Hematopoietic multipotent progenitor cell treated with erythropoietin and hydrocortisone succinate and interleukin-3 and kit ligand, for 15 days (in vitro differentiated cells): Measurements from ENCODE around the gene TMEM178A.
"Not testable (repeated sequence)": the region's sequence is repeated elsewhere in the genome, so short reads cannot be mapped to it uniquely, and the experiment has no call there.

ENCODE experiments used
- DNase-seq: peaks from one replicate; pipeline ENCODE4 v3.0.0-alpha.2; 2015; ENCODE audit warnings: low spot score

The TMEM178A gene

DNA sequence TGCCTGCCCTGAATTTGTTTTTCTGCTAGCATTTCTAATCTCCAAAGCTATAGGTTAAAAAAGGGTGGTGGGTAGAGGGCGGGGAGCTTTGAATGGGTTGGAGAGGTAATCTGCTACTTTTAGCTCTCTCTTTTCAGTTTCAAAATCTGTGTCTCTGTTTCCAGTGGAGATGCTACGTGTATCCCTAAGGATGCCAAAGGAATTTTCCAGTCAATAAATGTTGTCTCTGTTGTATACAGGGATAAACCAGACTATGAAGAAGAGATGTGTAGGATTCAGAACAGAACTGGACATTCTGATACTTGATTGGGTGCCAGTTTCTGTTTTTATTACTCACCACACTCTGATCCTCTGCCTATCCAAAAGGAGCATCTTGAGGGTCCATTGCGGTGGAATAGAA, 50.1 kb downstream of the TMEM178A start:
- DNase-seq, result no peak

DNA sequence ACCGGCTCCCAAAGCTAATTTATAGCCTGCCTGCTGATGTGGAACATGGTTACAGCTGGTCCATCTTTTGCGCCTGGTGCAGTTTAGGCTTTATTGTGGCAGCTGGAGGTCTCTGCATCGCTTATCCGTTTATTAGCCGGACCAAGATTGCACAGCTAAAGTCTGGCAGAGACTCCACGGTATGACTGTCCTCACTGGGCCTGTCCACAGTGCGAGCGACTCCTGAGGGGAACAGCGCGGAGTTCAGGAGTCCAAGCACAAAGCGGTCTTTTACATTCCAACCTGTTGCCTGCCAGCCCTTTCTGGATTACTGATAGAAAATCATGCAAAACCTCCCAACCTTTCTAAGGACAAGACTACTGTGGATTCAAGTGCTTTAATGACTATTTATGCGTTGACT, 51.4 kb downstream of the TMEM178A start:
- no peak for DNase-seq

DNA sequence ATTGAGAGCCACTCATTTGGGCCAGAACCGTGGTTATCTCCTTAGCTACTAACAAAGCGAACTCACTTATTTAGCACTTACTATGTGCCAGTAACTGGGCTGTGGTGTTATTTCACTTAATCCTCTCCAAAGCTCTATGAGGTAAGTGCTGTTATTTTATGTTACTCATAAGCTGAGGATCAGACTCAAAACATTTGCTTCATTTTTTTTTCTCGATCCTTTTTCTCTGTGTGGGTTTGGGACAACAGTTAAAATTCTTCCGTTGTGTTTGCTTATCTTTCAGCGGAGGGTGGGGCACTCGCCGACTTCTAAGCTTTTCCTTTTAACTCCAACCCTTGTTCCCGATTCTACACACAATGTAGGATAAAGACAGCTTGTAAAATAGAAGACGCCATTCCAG, 52.8 kb downstream of the TMEM178A start:
- DNase-seq, result no peak

DNA sequence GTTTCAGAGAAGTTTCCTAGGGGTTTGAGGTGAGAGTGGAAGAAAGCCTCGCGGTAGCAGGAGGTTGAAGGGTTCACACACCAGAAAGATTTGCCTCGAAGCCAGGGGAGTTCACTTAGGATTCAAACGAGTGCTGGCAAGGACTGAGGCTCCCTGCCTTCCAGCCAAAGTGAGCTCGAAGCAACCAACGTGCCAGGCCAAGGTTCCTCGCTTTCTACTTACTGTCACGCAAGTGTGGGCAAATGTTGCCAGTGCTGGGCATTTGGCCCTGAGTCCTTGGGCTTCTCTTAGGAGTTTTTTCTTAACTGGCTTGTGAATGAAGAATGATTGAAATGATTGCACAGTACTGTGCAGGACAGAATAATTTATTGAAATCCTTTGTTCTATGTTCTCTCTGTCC, 53.6 kb downstream of the TMEM178A start:
- no peak for DNase-seq

DNA sequence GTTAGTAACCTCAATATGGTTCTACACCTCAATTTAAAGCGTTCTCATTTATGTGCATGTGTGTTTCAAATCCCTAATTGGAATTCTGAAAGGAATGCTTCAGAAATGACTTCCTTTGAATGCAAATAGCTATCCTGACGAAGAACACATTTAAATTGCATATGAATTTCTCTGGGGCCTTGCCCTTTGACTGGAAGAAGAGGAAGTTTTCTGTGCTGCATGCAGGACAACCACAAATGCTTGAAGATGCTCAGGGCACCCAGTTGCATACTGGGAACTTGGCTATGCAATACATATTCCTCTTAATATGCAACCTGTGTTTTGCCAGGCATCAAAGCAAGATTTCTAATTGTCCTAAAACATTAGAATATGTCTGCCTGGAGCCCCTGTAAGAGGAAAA, 55.3 kb downstream of the TMEM178A start:
- DNase-seq, result no peak

DNA sequence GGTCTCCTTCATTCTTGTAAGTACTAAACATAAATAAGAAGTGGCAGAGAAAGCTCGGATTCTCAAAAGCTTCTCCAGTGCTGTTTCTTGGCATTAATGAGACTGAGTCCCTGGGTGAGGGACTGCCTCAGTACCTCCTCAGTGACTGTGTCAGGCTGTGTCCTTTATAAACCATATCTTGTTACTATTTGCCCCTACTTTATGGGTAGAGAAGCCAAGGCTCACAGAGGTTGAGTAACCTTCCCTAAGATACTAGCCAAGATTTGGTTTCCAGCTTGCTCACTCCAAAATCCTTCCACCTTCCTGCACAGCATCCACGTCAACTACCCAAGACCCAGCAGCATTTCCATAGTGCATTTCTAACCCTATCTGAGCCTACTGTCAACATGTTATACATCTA, 57.8 kb downstream of the TMEM178A start:
- no peak for DNase-seq

DNA sequence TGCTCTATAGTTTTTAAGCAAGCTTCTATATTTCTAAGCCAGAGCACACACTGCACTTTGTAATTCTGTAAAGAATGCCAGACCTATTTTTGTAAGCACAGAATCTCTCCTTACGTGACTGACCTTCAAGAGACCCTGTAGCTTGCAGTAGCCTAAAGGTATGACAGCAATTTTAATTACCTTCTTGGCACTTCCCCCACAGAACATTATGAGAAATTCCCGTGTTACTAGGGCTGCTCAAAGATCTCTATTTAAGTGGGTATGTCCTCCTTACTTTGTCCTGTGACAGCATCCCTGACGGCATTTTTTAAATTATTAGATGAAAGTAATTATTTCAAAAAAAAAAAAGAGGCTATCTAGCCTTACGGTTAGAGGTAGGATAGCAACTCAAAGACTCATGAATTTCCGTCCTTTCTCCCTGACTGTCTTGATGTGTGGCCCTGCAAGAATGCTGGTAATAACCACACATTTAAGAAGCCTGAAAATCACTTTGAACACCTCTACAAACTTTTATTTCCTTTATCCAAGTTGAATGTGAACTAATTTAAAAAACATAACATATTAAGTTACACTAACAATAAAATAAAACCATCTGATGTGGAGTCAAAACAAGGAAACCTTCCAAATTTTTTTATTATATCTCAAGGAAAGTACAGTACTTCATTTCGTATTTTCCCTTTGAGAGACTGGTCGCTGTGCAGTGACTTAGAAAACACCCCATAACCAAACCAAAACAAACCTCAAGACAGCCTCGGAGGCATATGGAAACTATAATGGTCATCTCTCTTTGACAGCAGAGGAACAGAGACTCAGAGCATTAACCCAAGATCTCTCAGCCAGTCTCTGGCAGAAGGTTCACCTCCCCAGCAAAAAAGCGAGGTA, 58.5 kb downstream of the TMEM178A start:
- DNase-seq, result no peak

DNA sequence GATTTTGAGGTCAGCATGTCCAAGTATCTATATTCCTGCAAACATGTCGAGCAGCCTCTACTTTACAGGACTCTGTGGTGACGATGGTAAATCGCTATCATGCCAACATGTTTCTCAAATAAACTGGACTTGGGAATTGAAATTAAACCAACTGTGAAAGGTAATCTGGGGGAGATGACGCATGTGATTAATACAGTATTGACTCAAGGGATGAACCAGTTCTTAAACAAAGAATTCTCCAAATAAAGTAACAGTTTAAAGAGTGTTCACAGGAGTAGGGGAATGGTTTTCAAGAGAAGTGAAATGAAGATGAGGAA, 59.1 kb downstream of the TMEM178A start:
- DNase-seq, result no peak

DNA sequence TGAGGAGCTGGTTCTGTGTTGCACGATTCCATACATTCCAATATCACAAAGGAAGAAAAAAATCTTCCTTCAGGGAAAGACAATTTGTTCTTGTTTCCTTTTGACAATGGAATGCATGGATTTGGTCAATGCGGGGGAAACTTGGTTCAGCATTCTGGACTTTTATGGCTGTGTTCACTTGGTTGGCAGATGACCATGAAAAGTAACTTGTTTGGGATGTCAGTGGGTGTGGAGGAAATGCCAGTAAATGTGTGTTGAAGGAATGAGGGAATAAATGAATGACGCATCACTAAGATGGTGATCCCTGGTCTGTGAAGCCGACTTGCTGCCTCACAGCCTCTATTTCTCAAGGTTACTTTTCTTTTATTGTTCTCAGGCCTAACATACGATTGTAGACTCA, 59.7 kb downstream of the TMEM178A start:
- no peak for DNase-seq

DNA sequence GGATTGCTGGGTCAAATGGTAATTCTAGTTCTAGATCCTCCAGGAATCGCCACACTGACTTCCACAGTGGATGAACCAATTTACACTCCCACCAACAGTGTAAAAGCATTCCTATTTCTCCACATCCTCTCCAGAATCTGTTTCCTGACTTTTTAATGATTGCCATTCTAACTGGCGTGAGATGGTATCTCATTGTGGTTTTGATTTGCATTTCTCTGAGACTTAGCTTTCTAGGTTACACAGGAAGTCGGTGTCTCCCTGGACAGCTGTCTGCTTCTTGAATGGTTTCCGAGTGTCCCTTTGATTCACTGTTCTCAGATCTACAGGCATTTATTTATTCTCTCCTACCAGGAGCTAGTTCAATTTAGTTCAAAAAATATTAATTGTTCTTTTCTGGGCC, 62.4 kb downstream of the TMEM178A start:
- not testable (repeated sequence) for DNase-seq

DNA sequence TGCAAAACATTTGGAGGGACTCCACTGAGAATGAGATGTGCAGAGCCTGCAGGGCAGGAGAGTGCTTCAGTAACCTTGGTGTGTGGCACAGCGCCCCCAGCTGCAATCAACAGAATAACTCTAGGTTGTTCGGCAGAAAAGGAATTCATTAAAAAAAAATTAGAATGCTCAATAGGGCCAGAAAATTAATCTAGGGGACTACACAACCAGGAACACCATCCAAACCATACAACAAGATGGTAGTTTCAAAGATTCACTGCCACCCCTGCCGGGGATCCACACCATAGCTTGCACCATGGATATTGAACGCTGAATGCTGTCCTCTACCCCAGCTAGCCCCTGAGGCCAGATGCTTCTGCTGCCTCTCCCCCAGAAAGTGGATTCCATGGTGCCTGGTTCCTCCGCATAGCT, 63.2 kb downstream of the TMEM178A start:
- no peak for DNase-seq

DNA sequence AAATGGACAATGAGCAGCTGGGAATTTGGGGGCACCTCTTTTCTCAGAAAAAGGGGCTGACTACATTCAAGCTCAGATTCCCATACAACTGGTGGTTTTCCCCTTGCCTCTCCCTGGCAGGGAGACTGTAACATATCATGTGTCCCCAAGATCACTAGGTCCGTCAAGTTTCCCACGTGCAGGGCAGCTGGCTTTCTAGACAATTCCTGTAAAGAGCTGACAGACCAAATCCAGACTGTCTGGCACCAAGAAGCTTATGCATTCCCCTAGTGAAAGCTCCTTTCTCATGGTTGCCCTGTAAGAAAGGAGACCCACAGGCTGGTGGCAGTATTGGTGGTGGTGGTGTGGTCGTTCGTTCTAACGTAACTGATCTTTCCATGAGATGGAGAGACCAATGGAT, 64.6 kb downstream of the TMEM178A start:
- no peak for DNase-seq

DNA sequence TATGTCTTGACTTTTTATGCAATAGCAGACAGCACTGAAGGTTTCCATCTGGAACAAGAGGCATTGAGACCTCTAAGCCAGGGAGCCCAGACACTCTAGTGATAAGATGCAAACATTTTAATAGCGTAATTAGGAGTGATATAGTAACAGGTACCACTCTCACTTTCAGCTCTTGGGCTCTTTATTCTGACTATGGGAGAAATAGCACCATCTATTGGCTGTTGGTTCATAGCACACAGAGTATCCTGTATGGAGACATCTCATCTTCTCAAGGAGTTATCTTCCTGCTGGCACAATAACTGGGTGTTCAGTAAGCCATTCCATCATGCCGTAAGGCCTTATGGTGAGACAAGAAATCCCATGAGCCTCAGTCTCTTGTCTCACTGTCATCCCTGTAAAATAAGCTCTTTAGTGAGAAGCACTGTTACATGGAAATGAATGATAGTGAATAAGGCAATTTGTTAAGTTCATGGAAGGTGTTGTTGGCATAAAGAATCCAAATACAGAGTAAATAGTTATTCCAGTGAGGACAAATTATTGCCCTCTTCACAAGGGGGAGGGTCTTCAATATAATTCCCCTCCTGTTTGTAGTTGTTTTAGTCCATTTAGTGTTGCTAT, 65.1 kb downstream of the TMEM178A start:
- peak; percentile 14 for DNase-seq

DNA sequence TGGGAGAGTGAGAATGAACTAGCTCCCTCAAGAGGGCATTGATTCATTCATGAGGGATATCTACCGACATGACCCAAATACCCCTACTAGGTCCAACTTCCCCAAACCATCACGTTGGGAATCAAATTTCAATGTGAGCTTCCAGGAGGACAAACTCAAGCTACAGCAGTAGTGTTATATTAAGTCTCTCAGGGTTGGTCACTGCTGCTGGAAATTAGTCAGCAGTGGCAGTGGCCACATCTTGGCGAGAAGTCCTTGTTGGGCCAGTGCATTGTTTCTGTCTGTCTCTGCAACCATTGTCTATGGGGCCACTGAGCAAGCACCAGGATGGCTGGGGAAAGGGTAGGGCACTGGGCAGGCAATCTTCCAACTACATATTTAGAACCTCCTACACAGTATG, 65.8 kb downstream of the TMEM178A start:
- no peak for DNase-seq

DNA sequence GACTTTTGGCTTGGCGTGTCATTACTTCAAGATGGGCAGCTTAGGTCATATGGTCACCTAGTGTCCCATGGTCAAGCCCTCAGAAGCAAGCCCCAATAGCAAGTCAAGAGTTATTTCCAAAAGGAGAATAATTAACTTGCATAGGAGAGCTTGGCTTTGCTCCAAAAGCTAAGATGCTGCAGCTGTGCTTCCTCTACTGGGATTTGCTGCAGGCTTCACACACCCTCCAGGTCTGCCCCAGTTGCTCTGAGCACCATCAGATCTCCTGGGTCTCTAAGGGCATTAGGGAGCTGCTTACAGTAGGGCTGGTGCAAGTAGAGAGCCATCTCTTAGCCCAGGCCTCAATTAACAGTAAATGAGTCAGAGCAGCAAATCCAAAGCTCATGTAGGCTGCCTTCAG, 66.8 kb downstream of the TMEM178A start:
- DNase-seq, result no peak

DNA sequence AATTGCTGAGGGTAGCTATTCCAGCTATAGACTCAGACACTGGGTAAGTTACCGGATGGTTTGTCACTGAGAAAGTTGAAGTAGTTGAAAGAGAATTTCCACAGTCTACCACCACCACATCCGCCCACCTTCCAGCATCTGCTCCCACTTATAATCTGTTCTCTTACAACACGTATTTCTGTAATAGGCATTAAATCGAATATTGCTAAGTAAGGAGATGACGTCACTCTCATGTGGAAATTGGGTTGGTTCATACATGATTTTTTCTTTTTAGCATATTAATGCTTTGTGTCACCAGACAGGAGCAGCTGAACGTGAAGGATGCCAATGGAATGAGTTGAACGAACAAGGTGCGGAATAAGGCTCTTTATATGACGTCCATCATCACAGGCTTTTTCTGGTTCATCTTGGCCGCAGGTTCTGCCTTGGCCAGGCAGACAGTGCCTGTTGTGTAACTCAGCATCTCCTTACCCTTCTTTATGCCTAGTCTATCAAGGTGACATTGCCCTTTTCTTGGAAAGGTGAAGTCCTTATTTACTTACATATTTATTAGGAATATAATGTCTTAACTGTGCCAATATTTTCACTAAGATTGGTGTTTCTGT, 67.5 kb downstream of the TMEM178A start:
- DNase-seq, result no peak

DNA sequence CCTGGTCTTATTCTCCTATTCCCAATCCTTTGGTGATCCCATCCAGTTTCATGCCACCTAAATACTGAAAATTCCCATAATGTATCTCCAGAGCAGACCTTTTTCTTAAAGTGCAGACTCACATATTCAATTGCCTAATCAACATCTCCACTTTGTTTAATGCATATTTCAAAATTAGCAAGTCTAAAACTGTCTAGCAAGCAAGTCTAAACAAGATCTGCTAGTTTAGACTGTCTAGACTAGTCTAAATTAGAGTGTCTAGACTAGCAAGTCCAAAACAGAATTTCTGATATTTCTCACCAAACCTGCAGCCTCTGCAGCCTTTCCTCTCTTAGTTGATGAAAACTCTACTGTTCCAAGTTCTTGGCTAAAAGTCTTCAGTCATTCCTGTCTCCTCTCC, 68.7 kb downstream of the TMEM178A start:
- no peak for DNase-seq

DNA sequence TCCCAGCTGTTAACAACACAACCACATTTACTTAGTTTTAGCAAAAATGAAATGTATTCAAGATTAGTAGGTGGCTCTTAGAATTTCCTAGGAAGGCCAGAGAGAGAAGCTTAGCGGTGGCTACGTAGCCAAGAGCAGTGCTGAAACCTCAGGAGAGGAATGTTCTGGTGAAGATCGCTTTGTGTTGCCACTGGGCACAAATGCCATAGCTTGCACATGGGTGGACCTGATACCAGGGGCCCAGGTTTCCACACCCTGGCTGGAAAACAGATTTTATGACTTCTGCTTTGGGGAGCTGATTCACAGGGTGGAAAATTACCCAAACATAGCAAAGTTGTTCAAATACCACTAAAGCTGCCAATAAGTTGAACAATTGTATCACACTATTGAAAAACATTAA, 69.9 kb downstream of the TMEM178A start:
- DNase-seq, result no peak

DNA sequence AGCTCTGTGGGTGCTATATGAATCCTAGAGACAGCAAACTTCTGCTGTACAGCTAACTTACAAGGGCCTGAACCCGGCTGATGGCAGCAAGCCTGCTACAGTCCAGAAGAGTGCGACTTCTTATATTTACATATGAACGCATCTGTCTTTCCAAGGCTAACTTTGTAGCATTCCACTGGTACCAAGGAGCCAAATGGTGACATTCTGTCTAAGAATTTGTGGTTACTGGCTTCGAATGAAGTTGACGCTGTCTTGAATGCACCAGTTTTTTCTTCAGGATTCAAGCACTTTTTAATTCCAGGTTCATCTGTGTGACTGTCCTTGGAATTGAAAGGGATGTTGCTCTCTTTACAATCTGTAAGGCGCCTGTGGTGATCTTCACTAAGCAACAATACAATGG, 70.9 kb downstream of the TMEM178A start:
- no peak for DNase-seq

DNA sequence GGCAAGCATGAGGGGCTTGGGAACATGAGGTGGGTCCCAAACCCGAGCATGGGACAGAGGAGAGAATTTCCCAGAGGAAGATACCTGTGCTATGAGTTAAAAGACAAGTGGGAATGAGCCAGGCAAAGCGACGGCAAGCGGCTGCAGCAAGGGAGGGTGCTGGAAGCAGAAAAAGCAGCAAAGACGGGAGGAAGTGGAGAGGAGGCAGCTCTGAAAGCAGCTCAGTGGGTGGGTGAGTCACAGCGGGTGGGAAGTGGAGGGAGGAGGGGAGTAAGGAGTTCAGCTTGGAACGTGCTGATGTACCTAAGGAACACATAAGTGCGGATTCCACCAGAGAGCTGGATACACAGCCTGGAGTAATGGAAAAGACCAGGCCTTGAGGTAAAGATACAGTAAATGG, 71.9 kb downstream of the TMEM178A start:
- DNase-seq, result no peak

DNA sequence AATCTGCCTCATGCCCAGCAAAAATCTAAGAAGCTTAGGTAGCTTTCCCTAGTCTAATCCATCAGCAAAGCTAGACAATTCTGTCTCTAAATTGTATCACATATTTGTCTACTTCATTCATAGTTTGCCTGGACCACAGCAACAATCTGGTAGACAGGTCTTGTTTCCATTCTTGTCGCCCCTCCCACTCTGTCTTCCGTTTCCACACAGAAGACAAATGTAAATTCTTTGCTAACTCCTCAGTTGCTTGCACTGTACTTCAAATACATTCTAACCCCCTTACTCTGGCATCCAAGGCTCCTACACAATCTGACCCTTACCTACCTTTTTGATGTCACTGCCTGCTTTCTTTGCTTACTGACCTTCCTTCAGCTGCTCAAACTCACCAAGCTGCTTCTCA, 73.2 kb downstream of the TMEM178A start:
- DNase-seq, result no peak

DNA sequence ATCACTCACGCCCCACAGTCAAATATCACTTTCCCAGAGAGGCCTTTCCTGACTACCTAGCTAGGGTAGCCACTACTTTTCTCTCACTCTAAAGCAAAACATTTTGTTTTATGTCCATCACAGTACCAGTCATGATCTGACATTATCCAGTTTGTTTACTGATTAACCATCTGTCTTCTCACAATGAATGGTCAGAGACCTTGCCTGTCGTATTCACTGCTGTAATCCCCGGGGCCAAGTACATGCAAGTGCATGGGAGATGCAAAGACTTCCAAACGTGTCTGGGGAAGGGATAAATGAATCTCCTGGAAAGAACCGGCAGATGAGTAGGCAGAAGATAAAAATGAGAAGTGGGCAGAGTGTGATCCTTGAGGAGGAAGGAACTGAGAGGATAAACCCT, 73.7 kb downstream of the TMEM178A start:
- DNase-seq, result no peak

DNA sequence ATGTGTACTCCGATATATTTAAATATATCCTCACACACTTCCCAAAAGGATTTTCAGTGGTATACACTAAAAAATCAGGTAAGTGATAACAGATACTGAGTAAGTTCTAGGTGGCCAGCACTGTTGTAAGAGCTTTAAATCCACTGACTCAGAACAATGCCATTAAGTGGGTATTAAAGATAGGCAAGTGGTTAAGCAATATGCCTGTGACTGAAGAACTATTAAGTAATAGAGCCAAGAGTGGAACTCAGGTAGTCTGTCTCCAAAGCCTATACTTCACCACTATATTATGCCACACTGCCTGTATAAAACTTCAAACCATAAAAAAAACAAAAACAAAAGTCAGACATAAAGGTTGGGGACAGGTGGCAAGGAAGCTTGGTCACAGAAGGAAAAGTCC, 76.2 kb downstream of the TMEM178A start:
- no peak for DNase-seq
